Lower lobe of right lung (tissue), 2 donors: ENCODE measurements around the gene LRIG1. TPM values are rescaled to one million over a fixed set of nuclear protein-coding genes. Genes with fewer than 3 reads are reported as not detected.
A peak's percentile ranks its signal among the peaks of the same experiment; 100 is the strongest.

Experiments used
- ATAC-seq, 2 donors: fragments of 200-7000 bp; cut with Tn5 transposase; one replicate each; pipeline ENCODE4 v1.9.1; 2020 to 2022; ENCODE audit warnings: mild to moderate bottlenecking in 2 of 2, moderate library complexity in 2 of 2
- DNase-seq: peaks from one replicate; pipeline ENCODE4 v3.0.0-alpha.2; 2020
- H3K27ac ChIP-seq: fragments of 200-600 bp; one replicate; pipeline ENCODE4 v1.8.0; 2022
- H3K27me3 ChIP-seq: fragments of 200-600 bp; one replicate; pipeline ENCODE4 v1.8.0; 2022; ENCODE audit warnings: low read depth
- H3K36me3 ChIP-seq: fragments of 200-600 bp; one replicate; pipeline ENCODE4 v1.8.0; 2022; ENCODE audit warnings: mild to moderate bottlenecking
- H3K4me1 ChIP-seq: fragments of 200-600 bp; one replicate; pipeline ENCODE4 v1.8.0; 2022
- H3K4me3 ChIP-seq: fragments of 200-600 bp; one replicate; pipeline ENCODE4 v1.8.0; 2022; ENCODE audit warnings: mild to moderate bottlenecking
- H3K9me3 ChIP-seq: fragments of 200-600 bp; one replicate; pipeline ENCODE4 v1.8.0; 2022
- intact Hi-C: fragments of 100-400 bp; cut with DNase I; formaldehyde crosslinking; loops from one replicate; pipeline ENCODE4 v1.11.0; 2022
- total RNA-seq: library from RNA; stranded (reverse); fragmentation: NEBNext Ultra II Directional; extraction: Animal tissue kit (Norgen Biotek cat#: 25700); gene quantifications from one replicate; pipeline ENCODE4 v1.2.1, GENCODE V29; 2021
- TF ChIP-seq, protein P1 (sequence below): fragments of 200-600 bp; IDR thresholded peaks from one replicate; pipeline ENCODE4 v1.8.0; 2022; ENCODE audit warnings: antibody characterized with exemption, mild to moderate bottlenecking
- donor health status: DM: no; HTN: yes; CAD: no; lungs with severe emphysema.

The LRIG1 gene
- total RNA-seq, 1 donor from 2014 or later = 54.2 TPM

DNA sequence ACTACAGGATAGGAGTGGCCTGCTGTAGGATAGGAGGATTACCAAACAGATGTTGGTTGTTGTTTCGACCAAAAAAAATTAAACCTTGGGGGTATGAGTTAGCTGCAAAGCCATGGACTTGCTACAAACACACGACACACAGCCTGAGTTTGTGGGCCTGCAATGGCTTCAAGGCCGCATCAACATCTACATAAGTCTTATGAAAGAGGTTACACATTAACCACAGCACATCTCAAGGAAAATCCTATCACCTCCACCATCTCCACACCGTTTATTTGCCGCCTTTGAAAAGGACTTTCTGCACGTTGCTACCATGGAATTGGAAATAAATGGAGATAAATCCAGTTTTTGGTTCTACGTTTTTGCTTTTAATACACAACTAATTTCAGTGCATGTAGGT lies 23.0 kb downstream of the LRIG1 start:
- no peaks in the 10 kb centered on the region for H3K9me3 ChIP-seq
- H3K36me3 ChIP-seq = no peaks in the 10 kb centered on the region
- no peak overlapping the region for H3K4me3 ChIP-seq
- ATAC-seq = no peak
- TF ChIP-seq, protein P1, sequence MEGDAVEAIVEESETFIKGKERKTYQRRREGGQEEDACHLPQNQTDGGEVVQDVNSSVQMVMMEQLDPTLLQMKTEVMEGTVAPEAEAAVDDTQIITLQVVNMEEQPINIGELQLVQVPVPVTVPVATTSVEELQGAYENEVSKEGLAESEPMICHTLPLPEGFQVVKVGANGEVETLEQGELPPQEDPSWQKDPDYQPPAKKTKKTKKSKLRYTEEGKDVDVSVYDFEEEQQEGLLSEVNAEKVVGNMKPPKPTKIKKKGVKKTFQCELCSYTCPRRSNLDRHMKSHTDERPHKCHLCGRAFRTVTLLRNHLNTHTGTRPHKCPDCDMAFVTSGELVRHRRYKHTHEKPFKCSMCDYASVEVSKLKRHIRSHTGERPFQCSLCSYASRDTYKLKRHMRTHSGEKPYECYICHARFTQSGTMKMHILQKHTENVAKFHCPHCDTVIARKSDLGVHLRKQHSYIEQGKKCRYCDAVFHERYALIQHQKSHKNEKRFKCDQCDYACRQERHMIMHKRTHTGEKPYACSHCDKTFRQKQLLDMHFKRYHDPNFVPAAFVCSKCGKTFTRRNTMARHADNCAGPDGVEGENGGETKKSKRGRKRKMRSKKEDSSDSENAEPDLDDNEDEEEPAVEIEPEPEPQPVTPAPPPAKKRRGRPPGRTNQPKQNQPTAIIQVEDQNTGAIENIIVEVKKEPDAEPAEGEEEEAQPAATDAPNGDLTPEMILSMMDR = no peak
- no peak overlapping the region for H3K27ac ChIP-seq
- no peaks in the 10 kb centered on the region for H3K27me3 ChIP-seq
- no peak for DNase-seq
- peaks cover 76% of the 10 kb centered on the region for H3K4me1 ChIP-seq
- intact Hi-C loops = no loop called here

DNA sequence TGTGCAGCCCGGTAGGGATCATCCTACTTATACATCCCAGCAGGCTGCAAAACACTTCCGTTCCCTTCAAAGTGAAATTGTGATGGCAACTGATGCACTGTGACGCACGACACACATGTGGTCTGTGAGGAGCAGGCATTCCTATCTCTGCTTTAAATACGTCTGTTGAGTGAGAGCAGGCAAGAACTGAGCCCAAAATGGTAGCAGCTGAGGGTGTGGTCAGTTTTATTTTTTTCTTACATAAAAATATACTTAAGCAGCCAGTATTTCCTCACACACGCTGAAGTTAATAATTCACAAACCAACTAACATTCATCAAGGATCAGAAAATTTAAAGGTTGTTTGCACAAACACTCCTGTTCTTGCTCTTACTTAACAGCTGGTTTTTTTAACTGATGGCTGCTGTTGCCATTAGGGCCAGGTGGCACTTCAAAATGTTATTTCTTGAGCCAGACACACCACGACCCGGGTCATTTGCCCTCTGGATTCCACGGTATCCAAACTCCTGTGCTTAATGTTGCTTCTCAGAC lies 23.9 kb downstream of the LRIG1 start:
- ATAC-seq (peak; percentile 67 to 72), DNase-seq (no peak)
- H3K4me1 ChIP-seq = peaks cover 75% of the 10 kb centered on the region
- no peak overlapping the region for H3K4me3 ChIP-seq
- no peaks in the 10 kb centered on the region for H3K9me3 ChIP-seq
- no peaks in the 10 kb centered on the region for H3K36me3 ChIP-seq
- no peaks in the 10 kb centered on the region for H3K27me3 ChIP-seq
- intact Hi-C loops = no loop called here
- H3K27ac ChIP-seq = peak overlapping the region; percentile 50
- TF ChIP-seq, protein P1 = no peak

DNA sequence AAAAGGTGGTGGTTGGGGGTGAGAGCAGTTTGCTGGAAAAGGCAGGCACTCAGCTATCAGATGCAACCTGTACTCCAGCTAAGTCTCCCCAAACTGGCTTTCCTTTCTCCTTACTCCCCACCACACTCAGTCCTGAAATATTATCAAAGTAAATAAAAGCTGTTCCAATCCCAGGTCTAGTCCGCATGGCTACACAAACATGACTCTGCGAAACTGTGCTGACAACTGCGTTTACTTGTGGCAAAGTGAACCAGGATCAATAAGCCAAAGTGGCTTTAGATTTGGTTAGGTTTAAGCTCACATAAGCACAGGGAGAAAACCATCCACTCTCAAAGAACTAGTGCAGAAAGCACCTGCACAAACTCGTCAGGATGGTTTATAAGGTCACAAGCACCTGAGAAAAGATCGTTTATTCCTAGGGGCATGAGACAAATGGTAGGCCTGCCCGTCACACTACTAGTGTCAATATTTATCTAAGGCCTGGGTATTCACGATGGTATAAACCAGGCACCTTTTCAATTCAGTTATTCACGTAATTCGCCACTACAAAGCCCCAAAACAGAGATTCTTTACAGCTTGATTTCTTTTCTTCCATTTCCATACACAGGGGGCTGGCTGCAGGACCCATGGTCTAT lies 25.3 kb downstream of the LRIG1 start:
- DNase-seq = no peak
- peak overlapping the region; percentile 9 for H3K27ac ChIP-seq
- TF ChIP-seq, protein P1 = no peak
- H3K27me3 ChIP-seq = no peaks in the 10 kb centered on the region
- H3K9me3 ChIP-seq = no peaks in the 10 kb centered on the region
- H3K4me3 ChIP-seq = no peak overlapping the region
- H3K36me3 ChIP-seq = no peaks in the 10 kb centered on the region
- no peak for ATAC-seq
- peaks cover 61% of the 10 kb centered on the region for H3K4me1 ChIP-seq
- intact Hi-C loops = no loop called here

DNA sequence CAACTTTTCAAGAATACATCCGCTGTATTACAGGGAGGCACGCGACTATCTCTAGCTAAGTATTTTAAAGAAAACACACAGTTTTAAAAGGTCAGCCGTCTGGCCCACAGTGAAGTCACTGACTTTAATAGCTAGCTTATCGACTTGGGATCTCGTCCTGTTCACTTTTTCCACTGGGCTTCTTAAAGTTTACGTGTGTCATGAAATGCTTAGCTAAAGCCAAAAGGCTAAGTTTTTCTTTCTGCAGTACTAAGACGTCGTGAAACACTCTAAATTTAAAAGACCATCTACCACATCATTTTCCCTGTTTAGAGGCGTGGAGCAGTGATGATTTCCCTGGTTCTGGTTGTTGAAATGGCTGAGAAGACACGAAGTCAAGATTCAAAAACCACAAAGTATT lies 27.1 kb downstream of the LRIG1 start:
- H3K27ac ChIP-seq = no peak overlapping the region
- peaks cover 43% of the 10 kb centered on the region for H3K4me1 ChIP-seq
- intact Hi-C loops = no loop called here
- H3K4me3 ChIP-seq = no peak overlapping the region
- no peaks in the 10 kb centered on the region for H3K9me3 ChIP-seq
- no peaks in the 10 kb centered on the region for H3K27me3 ChIP-seq
- DNase-seq (no peak), ATAC-seq (no peak)
- TF ChIP-seq, protein P1 = no peak
- no peaks in the 10 kb centered on the region for H3K36me3 ChIP-seq

DNA sequence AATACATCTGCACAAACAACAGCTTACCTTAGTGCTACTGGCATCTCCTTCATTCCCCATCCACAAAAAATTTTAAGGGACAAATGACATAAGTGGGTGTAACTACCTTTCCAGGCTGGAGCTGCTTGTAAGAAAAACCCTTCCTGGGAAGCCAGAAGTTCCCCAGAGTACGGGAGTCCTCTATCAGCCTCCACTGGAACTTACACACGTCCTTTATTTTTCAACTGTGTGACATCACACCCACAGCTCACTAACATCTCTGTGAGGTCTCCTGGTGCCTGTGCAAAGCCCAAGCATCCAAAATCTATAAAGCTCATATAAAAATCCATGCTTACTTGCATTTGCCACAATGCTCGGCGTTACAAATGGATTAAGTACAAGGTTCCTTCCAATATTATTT lies 27.6 kb downstream of the LRIG1 start:
- peak overlapping the region; percentile 38 for H3K27ac ChIP-seq
- no peak for ATAC-seq
- no peak for DNase-seq
- intact Hi-C loops = no loop called here
- H3K4me1 ChIP-seq = peaks cover 38% of the 10 kb centered on the region
- H3K36me3 ChIP-seq = no peaks in the 10 kb centered on the region
- H3K27me3 ChIP-seq = no peaks in the 10 kb centered on the region
- H3K9me3 ChIP-seq = no peaks in the 10 kb centered on the region
- no peak overlapping the region for H3K4me3 ChIP-seq
- TF ChIP-seq, protein P1 = no peak
